CD14-positive monocyte (primary cell): ENCODE data around the gene INPP5A. TPM values are rescaled to one million over a fixed set of nuclear protein-coding genes. Genes with fewer than 3 reads are reported as not detected.

ENCODE experiments used
- DNase-seq, 3 donors: peaks; one replicate each; pipeline ENCODE4 v3.0.0-alpha.2; 2011 to 2022
- H2AFZ ChIP-seq: 2 replicates; pipeline ENCODE4 v1.6.0; 2012; ENCODE audit warnings: mild to moderate bottlenecking, low read depth, low read length, inconsistent platforms; ENCODE audit not compliant: insufficient read depth, poor library complexity, severe bottlenecking
- H3K27ac ChIP-seq, 2 donors: 1 replicate in 1 of 2; 2 replicates in 1 of 2; pipeline ENCODE4 v1.5.1; 2012 to 2013; ENCODE audit warnings: low read length in 2 of 2, control low read depth in 1 of 2, inconsistent platforms in 1 of 2, low read depth in 1 of 2, mild to moderate bottlenecking in 1 of 2
- H3K27me3 ChIP-seq, 2 donors: one replicate each; pipeline versions ENCODE4 v1.6.0 to v1.6.1; 2011 to 2013; ENCODE audit warnings: low read length in 2 of 2; ENCODE audit not compliant: control insufficient read depth in 2 of 2, insufficient read depth in 2 of 2
- H3K36me3 ChIP-seq, 2 donors: replicated peaks in 1 of 2; 1 replicate in 1 of 2; 2 replicates in 1 of 2; pipeline versions ENCODE4 v1.5.1 to v1.6.1; 2012 to 2013; ENCODE audit warnings: low read length in 2 of 2, control low read depth in 1 of 2, inconsistent platforms in 1 of 2, mild to moderate bottlenecking in 1 of 2; ENCODE audit not compliant: insufficient read depth in 2 of 2, control insufficient read depth in 1 of 2
- H3K4me1 ChIP-seq, 2 donors: 1 replicate in 1 of 2; 2 replicates in 1 of 2; pipeline versions ENCODE4 v1.5.1 to v1.6.1; 2012 to 2013; ENCODE audit warnings: low read length in 2 of 2, control low read depth in 1 of 2, inconsistent platforms in 1 of 2, mild to moderate bottlenecking in 1 of 2, moderate library complexity in 1 of 2; ENCODE audit not compliant: insufficient read depth in 2 of 2, control insufficient read depth in 1 of 2
- H3K4me2 ChIP-seq: replicated peaks from 2 replicates; pipeline ENCODE3; 2012; ENCODE audit warnings: low read length, moderate library complexity, mild to moderate bottlenecking; ENCODE audit not compliant: poor library complexity, severe bottlenecking; ENCODE audit errors: extremely low read depth
- H3K4me3 ChIP-seq, 3 experiments: fragments of 200-600 bp in 1 of 3; sonication (generic) in 1 of 3; replicated peaks in 1 of 3; 1 replicate in 2 of 3; 2 replicates in 1 of 3; pipeline ENCODE4 v1.5.1; 2011 to 2013; ENCODE audit warnings: low read length in 3 of 3, mild to moderate bottlenecking in 3 of 3, control low read depth in 2 of 3, low read depth in 2 of 3, inconsistent platforms in 1 of 3, moderate library complexity in 1 of 3
- H3K79me2 ChIP-seq: 2 replicates; pipeline ENCODE4 v1.6.0; 2012; ENCODE audit warnings: mild to moderate bottlenecking, control low read depth, inconsistent platforms, low read length, moderate library complexity; ENCODE audit not compliant: insufficient read depth
- H3K9ac ChIP-seq: 2 replicates; pipeline ENCODE4 v1.6.0; 2017; ENCODE audit warnings: low read length, mild to moderate bottlenecking; ENCODE audit not compliant: insufficient read depth, poor library complexity, severe bottlenecking
- H3K9me3 ChIP-seq, 2 donors: replicated peaks in 1 of 2; 1 replicate in 1 of 2; 2 replicates in 1 of 2; pipeline versions ENCODE4 v1.5.1 to v1.6.1; 2012 to 2013; ENCODE audit warnings: low read length in 2 of 2, control low read depth in 1 of 2; ENCODE audit not compliant: control insufficient read depth in 1 of 2, insufficient read depth in 1 of 2
- H4K20me1 ChIP-seq: 2 replicates; pipeline ENCODE4 v1.6.0; 2012; ENCODE audit warnings: mild to moderate bottlenecking, low read length, control low read depth, moderate library complexity; ENCODE audit not compliant: insufficient read depth
- H3K27ac Mint-ChIP-seq, 7 donors: one replicate each; pipeline ENCODE4 v1.8.0; 2020; ENCODE audit warnings: mild to moderate bottlenecking in 7 of 7, mixed read lengths in 7 of 7, moderate library complexity in 6 of 7, inconsistent platforms in 2 of 7
- H3K27me3 Mint-ChIP-seq, 3 donors: one replicate each; pipeline ENCODE4 v1.8.0; 2021 to 2022; ENCODE audit warnings: low read depth in 3 of 3, mild to moderate bottlenecking in 3 of 3, mixed read lengths in 3 of 3, moderate library complexity in 3 of 3, inconsistent platforms in 1 of 3
- H3K36me3 Mint-ChIP-seq, 2 donors: one replicate each; pipeline ENCODE4 v1.8.0; 2020; ENCODE audit warnings: mixed read lengths in 2 of 2, inconsistent platforms in 1 of 2, mild to moderate bottlenecking in 1 of 2
- H3K4me1 Mint-ChIP-seq: one replicate; pipeline ENCODE4 v1.8.0; 2020; ENCODE audit warnings: mild to moderate bottlenecking, mixed read lengths
- H3K4me3 Mint-ChIP-seq, 2 donors: one replicate each; pipeline ENCODE4 v1.8.0; 2020; ENCODE audit warnings: mild to moderate bottlenecking in 2 of 2, mixed read lengths in 2 of 2, moderate library complexity in 1 of 2
- H3K9me3 Mint-ChIP-seq, 7 donors: one replicate each; pipeline ENCODE4 v1.8.0; 2020 to 2022; ENCODE audit warnings: mixed read lengths in 7 of 7, mild to moderate bottlenecking in 6 of 7, moderate library complexity in 6 of 7, inconsistent platforms in 2 of 7
- WGBS: methylation state at CpG from one replicate; pipeline ENCODE4 v1.1.5; 2013; ENCODE audit warnings: missing lambda C conversion rate; ENCODE audit not compliant: insufficient coverage; 5-methylcytosine and 5-hydroxymethylcytosine counted together
- intact Hi-C, 2 donors: fragments of 100-400 bp; cut with micrococcal nuclease; formaldehyde crosslinking; loops; one replicate each; pipeline versions ENCODE4 v1.15.0 to v1.15.1; 2023
- polyA plus RNA-seq, 3 donors: library from polyadenylated mRNA; depleted of rRNA in 1 of 3; unstranded in 2 of 3; stranded (reverse) in 1 of 3; fragments of 300-500 nt in 2 of 3; fragments of >200 nt in 1 of 3; fragmentation: Illumina TruSeq in 2 of 3; gene quantifications; 1 replicate in 2 of 3; 2 replicates in 1 of 3; pipeline ENCODE4 v1.2.3, GENCODE V29; 2012 to 2021
- TF ChIP-seq, protein P1 (sequence below): fragments of 200-600 bp; IDR thresholded peaks from one replicate; pipeline ENCODE4 v1.8.0; 2022; ENCODE audit warnings: antibody characterized with exemption, mild to moderate bottlenecking

The INPP5A gene
- polyA plus RNA-seq, 3 donors, result 0.87 to 17.2 (median 2.9) TPM

DNA sequence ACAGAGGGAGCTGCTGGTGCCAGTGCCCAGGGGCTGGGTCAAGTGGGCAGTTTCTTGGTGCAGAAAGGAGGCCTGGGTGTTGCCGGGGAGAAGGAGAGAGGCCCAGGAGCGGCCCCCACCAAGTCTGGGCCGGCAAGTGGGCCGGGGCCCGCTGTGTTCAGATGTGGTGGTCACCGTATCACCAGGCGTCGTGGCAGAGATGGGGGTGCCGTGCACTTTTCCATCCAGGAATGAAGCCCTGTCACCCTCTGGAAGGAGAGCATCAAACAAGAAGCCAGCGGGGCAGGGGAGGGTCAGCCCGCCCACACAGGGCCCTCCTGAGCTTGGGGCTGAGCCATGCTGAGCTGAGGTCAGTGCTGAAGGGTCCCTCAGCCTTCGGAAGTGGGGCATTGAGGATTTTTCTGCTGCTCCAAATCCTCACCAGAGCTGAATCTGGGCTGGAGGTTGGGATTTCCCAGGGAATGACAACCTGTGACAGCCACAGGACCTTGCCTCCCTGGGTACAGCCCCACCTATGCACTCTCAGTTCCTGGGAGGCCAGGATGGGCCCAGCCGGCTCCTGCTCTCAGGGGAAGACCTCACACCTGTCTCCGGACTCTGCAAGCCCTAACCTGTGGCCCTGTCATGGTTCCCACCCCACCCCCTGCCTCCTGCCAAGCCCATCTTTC, 27.9 kb upstream of the INPP5A start:
- Mint-ChIP-seq H3K27me3 (peaks cover 1 to 5% (median 4%) of the 10 kb centered on the region in 3 donors), H3K9me3 (peaks cover 5 to 13% (median 8%) of the 10 kb centered on the region in 7 donors), H3K36me3 (no peaks in the 10 kb centered on the region), H3K27ac (no peak overlapping the region), H3K4me1 (peaks cover 12% of the 10 kb centered on the region), H3K4me3 (no peak overlapping the region)
- 95% methylated on average over 13 of the region's 14 CpGs for WGBS
- Histone ChIP-seq H4K20me1 (no peaks in the 10 kb centered on the region), H3K27ac (no peak overlapping the region), H3K9ac (no peak overlapping the region), H3K36me3 (no peaks in the 10 kb centered on the region), H3K4me3 (no peak overlapping the region), H3K9me3 (peaks cover 0 to 4% of the 10 kb centered on the region in 2 donors), H2AFZ (no peak overlapping the region), H3K27me3 (no peaks in the 10 kb centered on the region), H3K4me2 (no peak overlapping the region), H3K4me1 (no peaks in the 10 kb centered on the region), H3K79me2 (no peaks in the 10 kb centered on the region)
- TF ChIP-seq, protein P1, sequence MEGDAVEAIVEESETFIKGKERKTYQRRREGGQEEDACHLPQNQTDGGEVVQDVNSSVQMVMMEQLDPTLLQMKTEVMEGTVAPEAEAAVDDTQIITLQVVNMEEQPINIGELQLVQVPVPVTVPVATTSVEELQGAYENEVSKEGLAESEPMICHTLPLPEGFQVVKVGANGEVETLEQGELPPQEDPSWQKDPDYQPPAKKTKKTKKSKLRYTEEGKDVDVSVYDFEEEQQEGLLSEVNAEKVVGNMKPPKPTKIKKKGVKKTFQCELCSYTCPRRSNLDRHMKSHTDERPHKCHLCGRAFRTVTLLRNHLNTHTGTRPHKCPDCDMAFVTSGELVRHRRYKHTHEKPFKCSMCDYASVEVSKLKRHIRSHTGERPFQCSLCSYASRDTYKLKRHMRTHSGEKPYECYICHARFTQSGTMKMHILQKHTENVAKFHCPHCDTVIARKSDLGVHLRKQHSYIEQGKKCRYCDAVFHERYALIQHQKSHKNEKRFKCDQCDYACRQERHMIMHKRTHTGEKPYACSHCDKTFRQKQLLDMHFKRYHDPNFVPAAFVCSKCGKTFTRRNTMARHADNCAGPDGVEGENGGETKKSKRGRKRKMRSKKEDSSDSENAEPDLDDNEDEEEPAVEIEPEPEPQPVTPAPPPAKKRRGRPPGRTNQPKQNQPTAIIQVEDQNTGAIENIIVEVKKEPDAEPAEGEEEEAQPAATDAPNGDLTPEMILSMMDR, result no peak
- intact Hi-C loops, result no loop called here
- no peak for DNase-seq

DNA sequence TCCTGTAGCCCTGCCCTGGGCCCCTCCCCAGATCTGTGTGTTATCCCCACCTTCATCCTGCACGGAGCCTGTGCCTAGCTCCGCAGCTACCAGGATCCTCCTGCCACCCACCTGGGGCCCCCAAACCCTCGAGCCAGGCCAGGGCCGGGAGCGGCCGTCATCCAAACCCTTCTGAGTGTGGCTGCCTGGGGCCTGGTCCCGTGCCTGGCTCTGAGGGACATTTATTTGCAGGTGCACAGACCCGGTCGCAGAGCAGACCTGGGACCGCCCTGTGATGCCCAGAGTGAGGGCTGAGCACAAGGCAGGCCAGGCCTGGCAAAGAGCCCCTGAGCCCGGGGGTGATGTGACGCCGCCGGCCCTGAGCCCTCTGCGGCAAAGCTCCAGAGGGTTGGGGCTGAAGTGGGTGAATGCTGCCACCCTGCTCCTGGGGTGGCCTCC, 27.4 kb upstream of the INPP5A start:
- H3K4me3 ChIP-seq, result no peak overlapping the region
- H2AFZ ChIP-seq, result no peak overlapping the region

More for the DNA sequence above, 27.4 kb upstream of the INPP5A start:
- Mint-ChIP-seq H3K4me1 (peaks cover 13% of the 10 kb centered on the region), H3K4me3 (no peak overlapping the region), H3K27ac (no peak overlapping the region), H3K36me3 (no peaks in the 10 kb centered on the region), H3K9me3 (peaks cover 5 to 13% (median 8%) of the 10 kb centered on the region in 7 donors), H3K27me3 (peaks cover 1 to 7% (median 5%) of the 10 kb centered on the region in 3 donors)
- H3K9me3 ChIP-seq, result peaks cover 0 to 4% of the 10 kb centered on the region in 2 donors
- WGBS, result 96% methylated on average over 10 of the region's 15 CpGs
- no peak for DNase-seq
- TF ChIP-seq, protein P1, result no peak
- no peaks in the 10 kb centered on the region for H3K36me3 ChIP-seq
- H3K79me2 ChIP-seq, result no peaks in the 10 kb centered on the region
- peaks cover 3 to 5% of the 10 kb centered on the region in 2 donors for H3K4me1 ChIP-seq
- no peaks in the 10 kb centered on the region for H3K27me3 ChIP-seq
- no peak overlapping the region for H3K27ac ChIP-seq
- no peaks in the 10 kb centered on the region for H4K20me1 ChIP-seq
- intact Hi-C loops, result no loop called here
- no peak overlapping the region for H3K4me2 ChIP-seq
- no peak overlapping the region for H3K9ac ChIP-seq
